GM19328 (cell line): ENCODE data around the gene FTH1.
"Not testable (repeated sequence)": the region's sequence is repeated elsewhere in the genome, so short reads cannot be mapped to it uniquely, and the experiment has no call there.

ENCODE experiments used
- ATAC-seq: cut with Tn5 transposase; IDR thresholded peaks from one replicate; pipeline ENCODE4 v1.9.1; 2021; ENCODE audit warnings: mild to moderate bottlenecking, moderate library complexity; ENCODE audit not compliant: unreplicated experiment

The FTH1 gene

GRCh38 chr11:61978703-61979661 lies 11.5 kb upstream of the FTH1 start:
- ATAC-seq: no peak

- no peak for ATAC-seq
Measured at GRCh38 chr11:61976813-61977475, 9.5 kb upstream of the FTH1 start.

GRCh38 chr11:61976420-61976800 lies 9.0 kb upstream of the FTH1 start:
- no peak for ATAC-seq

- no peak for ATAC-seq
Measured at GRCh38 chr11:61975638-61976419, 8.4 kb upstream of the FTH1 start.

- ATAC-seq: no peak
Measured at GRCh38 chr11:61974766-61975631, 7.6 kb upstream of the FTH1 start.

GRCh38 chr11:61973476-61974162 lies 6.2 kb upstream of the FTH1 start:
- ATAC-seq: no peak

GRCh38 chr11:61972672-61973475 lies 5.4 kb upstream of the FTH1 start:
- no peak for ATAC-seq

GRCh38 chr11:61972112-61972671 lies 4.8 kb upstream of the FTH1 start:
- ATAC-seq: no peak

GRCh38 chr11:61971248-61972111 lies 4.0 kb upstream of the FTH1 start:
- ATAC-seq: no peak

- ATAC-seq: no peak
Measured at GRCh38 chr11:61969838-61970662, 2.6 kb upstream of the FTH1 start.

- no peak for ATAC-seq
Measured at GRCh38 chr11:61969391-61969758, 1.9 kb upstream of the FTH1 start.

- no peak for ATAC-seq
Measured at GRCh38 chr11:61968758-61969390, 1.4 kb upstream of the FTH1 start.

GRCh38 chr11:61967924-61968757 lies 707 bp upstream of the FTH1 start:
- peak; percentile 38 for ATAC-seq

- ATAC-seq: no peak
Measured at GRCh38 chr11:61966734-61967115, 709 bp downstream of the FTH1 start.

GRCh38 chr11:61964666-61965271 lies 2.7 kb downstream of the FTH1 start:
- ATAC-seq: not testable (repeated sequence)
